Uterine smooth muscle cell (primary cell): ENCODE results near the gene SLC18A2. TPM values are rescaled to one million over a fixed set of nuclear protein-coding genes. Genes with fewer than 3 reads are reported as not detected.

Source experiments
- total RNA-seq: library from RNA; depleted of rRNA; stranded (reverse); fragments of >200 nt; gene quantifications from 2 replicates; pipeline ENCODE4 v1.2.3, GENCODE V29; 2014

SLC18A2 gene
- total RNA-seq, result not detected in 2 replicates

GRCh38 chr10:117240621-117241529 lies at the start of gene SLC18A2:
TSS of gene SLC18A2 (plus strand) at chr10:117241114. CDS start at chr10:117241694, 580 bp downstream.

GRCh38 chr10:117197189-117197588 lies 43.7 kb upstream of the SLC18A2 start, which contains the start of gene KCNK18:
TSS of gene KCNK18 (plus strand) at chr10:117197489. CDS start at chr10:117197489, 0 bp downstream.

Other genes starting within 250 kb of the SLC18A2 start
- gene SHTN1, start 235.9 kb upstream of the SLC18A2 start, total RNA-seq, result 1.4 and 1.8 TPM in 2 replicates
- not detected in 2 replicates for gene VAX1, start 102.8 kb upstream of the SLC18A2 start, total RNA-seq
- gene KCNK18, start 43.6 kb upstream of the SLC18A2 start, total RNA-seq, result not detected in 2 replicates
- 20.8 and 21.1 TPM in 2 replicates for gene PDZD8, start 134.3 kb downstream of the SLC18A2 start, total RNA-seq